Measurements from ENCODE around the gene ZNF280D.

Gene ZNF280D

GRCh38 chr15:56608140-56608778, 125.0 kb downstream of the ZNF280D start:
- H3K4me2 ChIP-seq (ENCODE audit: insufficient read depth, low read length): peak overlapping the region; percentile 51
- peaks cover 47% of the 10 kb centered on the region for H3K4me1 ChIP-seq (ENCODE audit: insufficient read depth, low read length)
- no peak overlapping the region for H3K4me3 ChIP-seq (ENCODE audit: low read depth in 1 of 2, low read length in 2 of 2)

GRCh38 chr15:56602253-56602652, 131.1 kb downstream of the ZNF280D start:
- no peaks in the 10 kb centered on the region for H4K20me1 ChIP-seq (ENCODE audit: insufficient read depth, low read length)

More at GRCh38 chr15:56608140-56608778, 125.0 kb downstream of the ZNF280D start:
- DNase-seq: peak; percentile 60
- Histone ChIP-seq H2AFZ (ENCODE audit: low read depth, low read length) (peak overlapping the region; percentile 37; the same call in 1 of the 2 replicates), H3K9ac (ENCODE audit: low read depth, low read length) (peak overlapping the region; percentile 45), H3K9me3 (ENCODE audit: insufficient read depth, low read length, severe bottlenecking) (peaks cover 6% of the 10 kb centered on the region), H4K20me1 (ENCODE audit: insufficient read depth, low read length) (no peaks in the 10 kb centered on the region), H3K36me3 (ENCODE audit: insufficient read depth, low read length) (no peaks in the 10 kb centered on the region), H3K27me3 (ENCODE audit: insufficient read depth, low read length, poor library complexity) (no peaks in the 10 kb centered on the region), H3K27ac (ENCODE audit: low read length) (peak overlapping the region; percentile 90), H3K79me2 (ENCODE audit: insufficient read depth, low read length) (no peaks in the 10 kb centered on the region)
- TF ChIP-seq EZH2 (IDR thresholded peaks at IDR 0.05; ENCODE audit: borderline replicate concordance, low read depth, low read length, severe bottlenecking) (no peak), CTCF (IDR thresholded peaks at IDR 0.05; ENCODE audit: borderline replicate concordance, extremely low read depth, low read length, poor library complexity, severe bottlenecking) (no peak)
- ATAC-seq (ENCODE audit: insufficient read depth, low read depth): peak; percentile 95

GRCh38 chr15:56600380-56600779, 132.9 kb downstream of the ZNF280D start:
- ATAC-seq (ENCODE audit: insufficient read depth, low read depth) (no peak), DNase-seq (no peak)
- no peaks in the 10 kb centered on the region for H3K4me1 ChIP-seq (ENCODE audit: insufficient read depth, low read length)
- no peak for TF ChIP-seq CTCF (IDR thresholded peaks at IDR 0.05; ENCODE audit: borderline replicate concordance, extremely low read depth, low read length, poor library complexity, severe bottlenecking)
- TF ChIP-seq EZH2 (IDR thresholded peaks at IDR 0.05; ENCODE audit: borderline replicate concordance, low read depth, low read length, severe bottlenecking): no peak
- H3K27me3 ChIP-seq (ENCODE audit: insufficient read depth, low read length, poor library complexity): no peaks in the 10 kb centered on the region
- 0 out of 2 replicates have a peak overlapping the region, but pooled peaks have one; percentile 36 for H2AFZ ChIP-seq (ENCODE audit: low read depth, low read length)
- no peaks in the 10 kb centered on the region for H4K20me1 ChIP-seq (ENCODE audit: insufficient read depth, low read length)
- no peaks in the 10 kb centered on the region for H3K36me3 ChIP-seq (ENCODE audit: insufficient read depth, low read length)
- no peak overlapping the region for H3K4me3 ChIP-seq (ENCODE audit: low read depth in 1 of 2, low read length in 2 of 2)
- H3K9me3 ChIP-seq (ENCODE audit: insufficient read depth, low read length, severe bottlenecking): peaks cover 23% of the 10 kb centered on the region
- no peak overlapping the region for H3K9ac ChIP-seq (ENCODE audit: low read depth, low read length)
- H3K4me2 ChIP-seq (ENCODE audit: insufficient read depth, low read length): no peak overlapping the region
- H3K27ac ChIP-seq (ENCODE audit: low read length): no peak overlapping the region
- H3K79me2 ChIP-seq (ENCODE audit: insufficient read depth, low read length): no peaks in the 10 kb centered on the region

More at GRCh38 chr15:56602253-56602652, 131.1 kb downstream of the ZNF280D start:
- Histone ChIP-seq H3K36me3 (ENCODE audit: insufficient read depth, low read length) (no peaks in the 10 kb centered on the region), H3K4me3 (ENCODE audit: low read depth in 1 of 2, low read length in 2 of 2) (no peak overlapping the region), H3K79me2 (ENCODE audit: insufficient read depth, low read length) (no peaks in the 10 kb centered on the region), H3K27me3 (ENCODE audit: insufficient read depth, low read length, poor library complexity) (no peaks in the 10 kb centered on the region), H3K9ac (ENCODE audit: low read depth, low read length) (no peak overlapping the region), H3K4me2 (ENCODE audit: insufficient read depth, low read length) (no peak overlapping the region), H2AFZ (ENCODE audit: low read depth, low read length) (no peak overlapping the region), H3K9me3 (ENCODE audit: insufficient read depth, low read length, severe bottlenecking) (peaks cover 23% of the 10 kb centered on the region), H3K4me1 (ENCODE audit: insufficient read depth, low read length) (peaks cover 12% of the 10 kb centered on the region), H3K27ac (ENCODE audit: low read length) (no peak overlapping the region)
- no peak for DNase-seq
- TF ChIP-seq CTCF (IDR thresholded peaks at IDR 0.05; ENCODE audit: borderline replicate concordance, extremely low read depth, low read length, poor library complexity, severe bottlenecking) (no peak), EZH2 (IDR thresholded peaks at IDR 0.05; ENCODE audit: borderline replicate concordance, low read depth, low read length, severe bottlenecking) (no peak)
- ATAC-seq (ENCODE audit: insufficient read depth, low read depth): no peak

Data from DND-41 (cell line).